SU-DHL-6 (cell line): ENCODE measurements around the gene APC.

Experiments used
- H2AFZ ChIP-seq: fragments of 200-600 bp; sonication (generic); 2 replicates; pipeline ENCODE4 v1.6.1; 2014; ENCODE audit warnings: low read depth, mild to moderate bottlenecking, moderate library complexity, mixed read lengths, antibody characterized with exemption, low read length; ENCODE audit not compliant: severe bottlenecking
- H3F3A ChIP-seq: fragments of 200-600 bp; shearing (Covaris generic); 2 replicates; pipeline ENCODE4 v1.6.0; 2016; ENCODE audit warnings: antibody characterized with exemption, mild to moderate bottlenecking; ENCODE audit not compliant: insufficient read depth
- H3K27ac ChIP-seq: fragments of 200-600 bp; sonication (generic); 2 replicates; pipeline ENCODE4 v1.5.1; 2016; ENCODE audit warnings: low read depth, mild to moderate bottlenecking, low read length, moderate library complexity, mixed read lengths
- H3K27me3 ChIP-seq: fragments of 200-600 bp; sonication (generic), shearing (Covaris generic); 2 replicates; pipeline ENCODE4 v1.6.0; 2014; ENCODE audit warnings: mild to moderate bottlenecking, low read length
- H3K36me3 ChIP-seq: fragments of 200-600 bp; sonication (generic); 2 replicates; pipeline ENCODE4 v1.6.1; 2014; ENCODE audit warnings: mild to moderate bottlenecking, low read length, mixed read lengths
- H3K4me2 ChIP-seq: fragments of 300-600, 200-600 bp; shearing (Covaris generic), sonication (generic); 2 replicates; pipeline ENCODE4 v1.6.0; 2014; ENCODE audit warnings: low read length, low read depth, mild to moderate bottlenecking; ENCODE audit not compliant: poor library complexity, severe bottlenecking
- H3K4me3 ChIP-seq: fragments of 200-600 bp; sonication (generic); 2 replicates; pipeline ENCODE4 v1.5.1; 2014; ENCODE audit warnings: antibody characterized with exemption, low read length, mild to moderate bottlenecking, mixed read lengths; ENCODE audit not compliant: insufficient read depth, poor library complexity, severe bottlenecking
- H3K79me2 ChIP-seq: fragments of 200-600 bp; sonication (generic); 2 replicates; pipeline ENCODE4 v1.6.1; 2014; ENCODE audit warnings: mild to moderate bottlenecking, low read length, moderate library complexity; ENCODE audit not compliant: insufficient read depth
- H3K9ac ChIP-seq: fragments of 200-600 bp; sonication (generic); 2 replicates; pipeline ENCODE4 v1.7.0; 2014; ENCODE audit warnings: mild to moderate bottlenecking, low read length
- H3K9me2 ChIP-seq: fragments of 200-600 bp; sonication (generic); replicated peaks from 2 replicates; pipeline ENCODE4 v1.6.1; 2014; ENCODE audit warnings: low read length; ENCODE audit not compliant: insufficient read depth
- H3K9me3 ChIP-seq: fragments of 200-600 bp; sonication (generic); 2 replicates; pipeline ENCODE4 v1.6.1; 2014; ENCODE audit warnings: low read length, mixed read lengths; ENCODE audit not compliant: insufficient read depth
- H4K20me1 ChIP-seq: fragments of 200-600 bp; sonication (generic); 2 replicates; pipeline ENCODE4 v1.6.1; 2014; ENCODE audit warnings: low read depth, mild to moderate bottlenecking, antibody characterized with exemption, low read length, moderate library complexity, mixed read lengths
- EZH2phosphoT487 ChIP-seq: fragments of 200-600 bp; sonication (generic), shearing (Covaris generic); conservative IDR thresholded peaks from 2 replicates; pipeline ENCODE4 v1.6.1; 2018; ENCODE audit warnings: mild to moderate bottlenecking, antibody characterized with exemption, low read length, moderate library complexity, mixed read lengths
- TF ChIP-seq, protein P1 (sequence below): fragments of 200-600 bp; sonication (generic); IDR thresholded peaks from one replicate; pipeline ENCODE4 v1.5.1; 2017; ENCODE audit warnings: antibody characterized with exemption, mild to moderate bottlenecking, low read length, moderate library complexity; ENCODE audit not compliant: insufficient read depth, poor library complexity, severe bottlenecking

Gene APC

DNA sequence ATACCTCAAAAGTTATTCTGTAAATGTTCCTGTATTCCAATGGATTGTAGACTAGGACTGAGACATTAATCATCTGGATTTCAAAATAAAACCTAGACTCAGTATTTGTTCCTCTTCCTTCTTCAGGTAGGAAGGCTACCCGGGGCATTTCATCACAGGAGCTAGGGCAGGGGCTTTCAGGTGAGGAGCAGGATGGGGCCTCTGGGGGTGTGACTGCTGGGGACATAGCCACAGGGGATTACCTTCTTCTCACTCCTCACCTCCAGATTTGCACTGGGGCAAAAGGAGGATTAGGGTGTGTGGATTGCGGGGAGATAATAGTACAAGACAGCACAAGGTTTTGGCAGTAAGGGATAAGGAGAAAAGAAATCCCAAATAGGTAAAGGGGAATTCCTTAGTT lies 85.5 kb downstream of the APC start:
- Histone ChIP-seq H2AFZ (no peak overlapping the region), H3K9me3 (no peaks in the 10 kb centered on the region)

DNA sequence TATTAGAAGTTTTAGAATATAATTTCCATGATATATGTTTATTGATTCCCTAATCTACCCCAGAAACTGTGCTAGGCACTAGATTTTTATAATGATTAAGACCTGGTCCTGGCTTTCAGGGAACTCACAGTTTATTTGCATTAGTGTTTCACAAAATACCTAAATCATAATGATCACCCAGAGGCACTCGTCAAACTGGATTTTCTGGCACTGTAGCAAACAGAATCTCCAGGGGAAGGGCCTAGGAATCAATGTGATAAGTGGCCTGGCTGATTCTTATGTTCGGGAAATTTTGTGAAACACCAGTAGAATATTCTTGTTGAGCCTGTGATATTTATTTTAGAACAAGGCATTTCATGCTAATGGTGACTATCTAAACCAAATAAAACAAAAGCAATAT lies 86.0 kb downstream of the APC start:
- Histone ChIP-seq H3K27ac (no peak overlapping the region), H3K36me3 (peaks cover 22% of the 10 kb centered on the region), H3K9ac (no peak overlapping the region), H3K27me3 (no peaks in the 10 kb centered on the region), H3K9me2 (no peaks in the 10 kb centered on the region), H2AFZ (no peak overlapping the region), H3F3A (peaks cover 6% of the 10 kb centered on the region; the same call in 1 of the 2 replicates), H3K4me2 (no peak overlapping the region), H4K20me1 (no peaks in the 10 kb centered on the region), H3K9me3 (no peaks in the 10 kb centered on the region), H3K79me2 (no peaks in the 10 kb centered on the region), H3K4me3 (no peak overlapping the region)
- TF ChIP-seq, protein P1, sequence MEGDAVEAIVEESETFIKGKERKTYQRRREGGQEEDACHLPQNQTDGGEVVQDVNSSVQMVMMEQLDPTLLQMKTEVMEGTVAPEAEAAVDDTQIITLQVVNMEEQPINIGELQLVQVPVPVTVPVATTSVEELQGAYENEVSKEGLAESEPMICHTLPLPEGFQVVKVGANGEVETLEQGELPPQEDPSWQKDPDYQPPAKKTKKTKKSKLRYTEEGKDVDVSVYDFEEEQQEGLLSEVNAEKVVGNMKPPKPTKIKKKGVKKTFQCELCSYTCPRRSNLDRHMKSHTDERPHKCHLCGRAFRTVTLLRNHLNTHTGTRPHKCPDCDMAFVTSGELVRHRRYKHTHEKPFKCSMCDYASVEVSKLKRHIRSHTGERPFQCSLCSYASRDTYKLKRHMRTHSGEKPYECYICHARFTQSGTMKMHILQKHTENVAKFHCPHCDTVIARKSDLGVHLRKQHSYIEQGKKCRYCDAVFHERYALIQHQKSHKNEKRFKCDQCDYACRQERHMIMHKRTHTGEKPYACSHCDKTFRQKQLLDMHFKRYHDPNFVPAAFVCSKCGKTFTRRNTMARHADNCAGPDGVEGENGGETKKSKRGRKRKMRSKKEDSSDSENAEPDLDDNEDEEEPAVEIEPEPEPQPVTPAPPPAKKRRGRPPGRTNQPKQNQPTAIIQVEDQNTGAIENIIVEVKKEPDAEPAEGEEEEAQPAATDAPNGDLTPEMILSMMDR, result no peak
- no peak for TF ChIP-seq EZH2phosphoT487

More for the DNA sequence above, 85.5 kb downstream of the APC start:
- Histone ChIP-seq H3K27ac (no peak overlapping the region), H3K9ac (no peak overlapping the region), H3K36me3 (peaks cover 22% of the 10 kb centered on the region), H3F3A (peaks cover 6% of the 10 kb centered on the region; the same call in 1 of the 2 replicates), H3K27me3 (no peaks in the 10 kb centered on the region), H3K9me2 (no peaks in the 10 kb centered on the region), H4K20me1 (no peaks in the 10 kb centered on the region), H3K4me2 (no peak overlapping the region), H3K4me3 (no peak overlapping the region), H3K79me2 (no peaks in the 10 kb centered on the region)
- TF ChIP-seq, protein P1, result no peak
- no peak for TF ChIP-seq EZH2phosphoT487

DNA sequence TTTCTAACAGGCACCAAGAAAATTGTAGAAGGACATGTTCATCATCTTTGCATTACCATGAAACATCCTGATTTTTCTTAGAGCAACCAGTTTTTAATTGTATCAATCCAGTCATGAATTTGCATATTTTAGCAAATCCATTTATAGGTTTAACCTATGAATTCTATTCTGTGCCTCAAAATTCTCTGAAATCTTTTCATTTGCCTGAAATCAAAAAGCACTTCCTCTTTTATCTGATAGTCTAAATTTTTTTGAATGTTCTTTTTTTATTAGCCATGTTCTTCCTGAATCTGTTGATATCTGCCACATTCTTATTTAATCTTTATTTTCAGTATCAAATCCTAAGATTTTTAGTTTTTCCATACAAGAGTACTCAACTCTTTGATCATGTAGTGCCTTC lies 86.5 kb downstream of the APC start:
- no peaks in the 10 kb centered on the region for H3K79me2 ChIP-seq
- no peak overlapping the region for H2AFZ ChIP-seq
- H3K9me2 ChIP-seq, result no peaks in the 10 kb centered on the region
- H3K4me2 ChIP-seq, result no peak overlapping the region
- no peaks in the 10 kb centered on the region for H3K9me3 ChIP-seq
- no peak overlapping the region for H3K9ac ChIP-seq
- peaks cover 22% of the 10 kb centered on the region for H3K36me3 ChIP-seq
- H3F3A ChIP-seq, result peaks cover 6% of the 10 kb centered on the region; the same call in 1 of the 2 replicates
- no peak overlapping the region for H3K27ac ChIP-seq
- H4K20me1 ChIP-seq, result no peaks in the 10 kb centered on the region
- H3K4me3 ChIP-seq, result no peak overlapping the region
- TF ChIP-seq, protein P1, result no peak
- TF ChIP-seq EZH2phosphoT487, result no peak
- no peaks in the 10 kb centered on the region for H3K27me3 ChIP-seq

DNA sequence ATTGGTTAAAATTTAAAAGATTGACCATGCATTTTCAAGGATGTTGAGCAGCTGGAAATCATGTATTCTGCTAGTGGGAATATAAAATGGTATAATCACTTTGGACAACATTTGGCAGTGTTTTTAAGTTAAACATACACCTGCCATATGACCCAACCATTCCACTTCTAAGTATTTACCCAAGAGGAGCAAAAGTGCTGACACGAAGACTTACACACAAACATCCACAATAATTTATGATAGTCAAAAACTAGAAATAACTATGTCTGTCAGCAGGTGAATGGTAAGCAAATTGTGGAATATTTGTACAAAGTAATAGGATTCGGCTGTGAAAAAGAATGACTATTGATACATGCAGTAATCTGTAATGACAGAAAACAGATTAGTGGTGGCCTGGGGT lies 92.7 kb downstream of the APC start:
- H3K79me2 ChIP-seq, result no peaks in the 10 kb centered on the region

More for the DNA sequence above, 92.7 kb downstream of the APC start:
- no peaks in the 10 kb centered on the region for H4K20me1 ChIP-seq
- no peak overlapping the region for H2AFZ ChIP-seq
- TF ChIP-seq, protein P1, result no peak
- no peak for TF ChIP-seq EZH2phosphoT487
- no peak overlapping the region for H3K9ac ChIP-seq
- no peaks in the 10 kb centered on the region for H3K9me3 ChIP-seq
- no peak overlapping the region for H3K4me2 ChIP-seq
- H3K4me3 ChIP-seq, result no peak overlapping the region
- H3K27ac ChIP-seq, result no peak overlapping the region
- H3K36me3 ChIP-seq, result peaks cover 20% of the 10 kb centered on the region
- no peaks in the 10 kb centered on the region for H3F3A ChIP-seq
- no peaks in the 10 kb centered on the region for H3K9me2 ChIP-seq
- H3K27me3 ChIP-seq, result no peaks in the 10 kb centered on the region
